HCT116 (cell line): ENCODE measurements around the gene KLHL35. TPM values are rescaled to one million over a fixed set of nuclear protein-coding genes. Genes with fewer than 3 reads are reported as not detected.

Experiments used
- ATAC-seq: fragments of 200-7000 bp; cut with Tn5 transposase; 2 replicates; pipeline ENCODE4 v1.9.1; 2020; ENCODE audit warnings: mild to moderate bottlenecking, moderate library complexity
- BruUV-seq: library from RNA; stranded (reverse); fragments of 400-500 nt; replicated peaks from 2 replicates; lab custom pipeline; 2021; lab: Mats Ljungman, UMichigan
- CTCF ChIA-PET: fragments of 300-600 bp; sonication (Branson Sonifier 250); formaldehyde crosslinking; loops from one replicate; lab custom pipeline; 2021; ENCODE audit warnings: antibody characterized with exemption; lab: Charles Lee
- POLR2A ChIA-PET: fragments of 300-600, 350-600 bp; sonication (Branson Sonifier 250); formaldehyde crosslinking; loops from one replicate; lab custom pipeline; 2021; ENCODE audit warnings: antibody characterized with exemption; lab: Charles Lee
- RAD21 ChIA-PET, 2 experiments: fragments of 300-600 bp; sonication (Branson Sonifier 250); formaldehyde crosslinking; loops; one replicate each; lab custom pipeline; 2023; ENCODE audit warnings: low total read pairs in 2 of 2; ENCODE audit not compliant: uncharacterized antibody in 2 of 2, unreplicated experiment in 2 of 2, low non-redundant PET in 1 of 2; lab: Charles Lee
- DNase-seq: peaks from one replicate; pipeline ENCODE4 v3.0.0-alpha.2; 2010; ENCODE audit warnings: low read depth, low spot score
- H2AFZ ChIP-seq: fragments of 200-600 bp; shearing (Covaris generic), sonication (generic); 2 replicates; pipeline ENCODE4 v1.6.1; 2017; ENCODE audit warnings: low read depth, mixed run types, mixed read lengths, antibody characterized with exemption, low read length; ENCODE audit not compliant: poor library complexity, severe bottlenecking
- H3K27ac ChIP-seq: 2 replicates; pipeline ENCODE4 v1.5.1; 2012; ENCODE audit warnings: low read depth, low read length
- H3K27me3 ChIP-seq: fragments of 200-600 bp; sonication (generic); 2 replicates; pipeline ENCODE4 v1.6.1; 2016; ENCODE audit warnings: mixed run types, low read length, mixed read lengths; ENCODE audit not compliant: insufficient read depth
- H3K36me3 ChIP-seq, 2 experiments: fragments of 200-500 bp in 1 of 2; fragments of 200-600 bp in 1 of 2; sonication (Bioruptor generic) in 1 of 2; sonication (generic) in 1 of 2; 2 replicates each; pipeline versions ENCODE4 v1.5.1 to v1.6.1; 2014 to 2016; ENCODE audit warnings: low read length in 2 of 2, inconsistent platforms in 1 of 2, mixed read lengths in 1 of 2, mixed run types in 1 of 2; ENCODE audit not compliant: insufficient read depth in 2 of 2, control insufficient read depth in 1 of 2
- H3K4me1 ChIP-seq, 2 experiments: fragments of 200-600 bp in 1 of 2; sonication (generic) in 1 of 2; 2 replicates each; pipeline versions ENCODE4 v1.5.1 to v1.6.1; 2012 to 2017; ENCODE audit warnings: low read length in 2 of 2, inconsistent platforms in 1 of 2, mild to moderate bottlenecking in 1 of 2, mixed read lengths in 1 of 2, mixed run types in 1 of 2, moderate library complexity in 1 of 2; ENCODE audit not compliant: insufficient read depth in 2 of 2, control insufficient read depth in 1 of 2
- H3K4me2 ChIP-seq: fragments of 200-600 bp; sonication (generic); 2 replicates; pipeline ENCODE4 v1.6.1; 2017; ENCODE audit warnings: mixed run types, low read length, mixed read lengths
- H3K4me3 ChIP-seq, 2 experiments: fragments of 200-600 bp in 1 of 2; sonication (generic) in 1 of 2; replicated peaks in 1 of 2; 2 replicates each; pipeline ENCODE4 v1.5.1; 2011 to 2016; ENCODE audit warnings: low read length in 2 of 2, control low read depth in 1 of 2, low read depth in 1 of 2, mild to moderate bottlenecking in 1 of 2, mixed read lengths in 1 of 2, mixed run types in 1 of 2
- H3K79me2 ChIP-seq: fragments of 200-600 bp; sonication (generic); 2 replicates; pipeline ENCODE4 v1.6.1; 2017; ENCODE audit warnings: mild to moderate bottlenecking, mixed run types, low read length, moderate library complexity, mixed read lengths; ENCODE audit not compliant: insufficient read depth
- H3K9ac ChIP-seq: fragments of 200-600 bp; sonication (generic); 2 replicates; pipeline ENCODE4 v1.6.1; 2016; ENCODE audit warnings: low read length, mixed read lengths
- H3K9me2 ChIP-seq: fragments of 200-600 bp; sonication (generic), shearing (Covaris generic); 2 replicates; pipeline ENCODE4 v1.6.1; 2017; ENCODE audit warnings: mixed run types, mild to moderate bottlenecking, moderate library complexity; ENCODE audit not compliant: insufficient read depth
- H3K9me3 ChIP-seq, 2 experiments: fragments of 200-500 bp in 1 of 2; fragments of 200-600 bp in 1 of 2; sonication (Bioruptor generic) in 1 of 2; sonication (generic) in 1 of 2; 2 replicates each; pipeline ENCODE4 v1.6.1; 2014 to 2017; ENCODE audit warnings: low read length in 2 of 2, mixed read lengths in 2 of 2, inconsistent platforms in 1 of 2, low read depth in 1 of 2, mild to moderate bottlenecking in 1 of 2, mixed run types in 1 of 2, moderate library complexity in 1 of 2; ENCODE audit not compliant: control insufficient read depth in 1 of 2, insufficient read depth in 1 of 2
- H4K20me1 ChIP-seq: fragments of 200-600 bp; sonication (generic), shearing (Covaris generic); 2 replicates; pipeline ENCODE4 v1.6.1; 2017; ENCODE audit warnings: mixed run types, mild to moderate bottlenecking, moderate library complexity; ENCODE audit not compliant: insufficient read depth
- CBX3 ChIP-seq: IDR thresholded peaks from 2 replicates; pipeline ENCODE4 v1.6.1; 2012; ENCODE audit warnings: low read depth
- CTCF ChIP-seq, 3 experiments: fragments of 200-600 bp in 1 of 3; sonication (generic) in 1 of 3; IDR thresholded peaks in 2 of 3; conservative IDR thresholded peaks in 1 of 3; 2 replicates each; pipeline ENCODE4 v1.5.1; 2012 to 2017; ENCODE audit warnings: low read depth in 2 of 3, low read length in 2 of 3, antibody characterized with exemption in 1 of 3, borderline replicate concordance in 1 of 3, control low read depth in 1 of 3, mild to moderate bottlenecking in 1 of 3, mixed read lengths in 1 of 3, mixed run types in 1 of 3, moderate library complexity in 1 of 3; ENCODE audit not compliant: insufficient read depth in 1 of 3
- EZH2phosphoT487 ChIP-seq: fragments of 200-600 bp; IDR thresholded peaks from 2 replicates; pipeline ENCODE4 v1.6.1; 2018; ENCODE audit warnings: antibody characterized with exemption, borderline replicate concordance
- FOSL1 ChIP-seq: IDR thresholded peaks from 2 replicates; pipeline ENCODE4 v1.6.1; 2012; ENCODE audit warnings: low read depth
- JUND ChIP-seq: IDR thresholded peaks from 2 replicates; pipeline ENCODE4 v1.6.1; 2012
- SIN3A ChIP-seq: IDR thresholded peaks from 2 replicates; pipeline ENCODE4 v1.6.1; 2012; ENCODE audit warnings: low read depth
- SRF ChIP-seq: IDR thresholded peaks from 2 replicates; pipeline ENCODE4 v1.6.1; 2012; ENCODE audit warnings: low read depth
- YY1 ChIP-seq: IDR thresholded peaks from 2 replicates; pipeline ENCODE4 v1.6.1; 2011; ENCODE audit warnings: low read length, low read depth, moderate library complexity, mild to moderate bottlenecking; ENCODE audit not compliant: insufficient replicate concordance; ENCODE audit errors: extremely low read depth
- ZBTB33 ChIP-seq: IDR thresholded peaks from 2 replicates; pipeline ENCODE4 v1.6.1; 2011; ENCODE audit warnings: mild to moderate bottlenecking, low read length, moderate library complexity; ENCODE audit not compliant: insufficient replicate concordance; ENCODE audit errors: extremely low read depth
- intact Hi-C: fragments of 100-400 bp; cut with micrococcal nuclease; formaldehyde crosslinking; loops from 2 replicates; pipeline ENCODE4 v1.10.0; 2022
- total RNA-seq: library from RNA; stranded (reverse); gene quantifications from one replicate; pipeline ENCODE4 v1.2.1, GENCODE V29; 2021; ENCODE audit not compliant: unreplicated experiment
- TF ChIP-seq, protein P1 (sequence below): IDR thresholded peaks from 2 replicates; pipeline ENCODE4 v1.6.1; 2012

The KLHL35 gene
- total RNA-seq, 1 experiment from 2014 or later: 1.7 TPM

DNA sequence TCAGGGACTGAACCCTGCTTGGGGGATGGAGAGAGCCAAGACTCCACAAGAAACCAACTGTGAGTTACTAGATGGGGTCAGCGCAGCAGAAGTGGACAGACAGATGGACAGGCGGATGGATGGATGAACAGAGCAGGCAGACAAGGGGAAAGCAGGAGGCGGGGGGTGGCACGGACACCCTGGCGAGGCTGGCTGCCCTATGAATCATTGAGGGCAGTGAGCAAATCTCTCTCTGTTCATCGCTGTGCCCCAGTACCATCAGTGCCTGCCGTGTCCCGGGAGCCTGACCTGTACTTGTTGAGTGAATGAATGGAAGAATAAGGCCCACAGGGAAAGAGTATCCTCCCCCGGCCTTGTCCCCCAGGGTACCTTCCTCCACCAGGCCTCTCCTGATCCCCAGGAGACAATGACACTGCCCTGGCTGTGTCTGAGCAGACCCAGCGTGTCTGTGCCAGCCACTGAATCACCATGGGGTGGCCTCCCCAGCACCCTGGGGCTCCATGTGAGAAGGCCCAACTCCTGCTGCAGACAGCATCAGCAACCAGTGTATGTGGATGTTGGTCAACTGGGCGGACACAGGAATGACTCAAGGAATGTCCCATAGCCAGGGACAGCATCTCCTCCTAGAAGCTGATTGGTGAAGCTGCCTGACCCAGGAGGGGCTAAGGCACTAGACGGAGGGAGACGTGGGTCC lies 5.1 kb upstream of the KLHL35 start:
- no peaks in the 10 kb centered on the region for H3K27me3 ChIP-seq
- no peaks in the 10 kb centered on the region for H3K4me1 ChIP-seq
- no TSS peak for BruUV-seq
- intact Hi-C loops: no loop called here
- H3K27ac ChIP-seq: no peak overlapping the region
- TF ChIP-seq ZBTB33: no peak
- TF ChIP-seq CTCF (IDR thresholded peaks at IDR 0.05 in 2 of 3, conservative IDR thresholded peaks at IDR 0.05 in 1 of 3; ENCODE audit: borderline replicate concordance in 1 of 3, insufficient read depth in 1 of 3, low read depth in 2 of 3, low read length in 2 of 3): no peak
- TF ChIP-seq EZH2phosphoT487: no peak
- TF ChIP-seq SIN3A: no peak
- no peak for TF ChIP-seq SRF
- no peak for TF ChIP-seq FOSL1
- no peak for TF ChIP-seq JUND
- no peak for TF ChIP-seq YY1
- TF ChIP-seq, protein P1, sequence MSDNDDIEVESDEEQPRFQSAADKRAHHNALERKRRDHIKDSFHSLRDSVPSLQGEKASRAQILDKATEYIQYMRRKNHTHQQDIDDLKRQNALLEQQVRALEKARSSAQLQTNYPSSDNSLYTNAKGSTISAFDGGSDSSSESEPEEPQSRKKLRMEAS: no peak
- TF ChIP-seq CBX3: no peak
- H3K9me3 ChIP-seq: no peaks in the 10 kb centered on the region
- RAD21 ChIA-PET: no interaction called here
- H3K4me3 ChIP-seq: no peak overlapping the region
- no peak for ATAC-seq
- no peak for DNase-seq
- no peaks in the 10 kb centered on the region for H3K9me2 ChIP-seq
- H3K9ac ChIP-seq: no peak overlapping the region
- H3K4me2 ChIP-seq: no peak overlapping the region
- no peaks in the 10 kb centered on the region for H3K36me3 ChIP-seq
- POLR2A ChIA-PET: no interaction called here
- no peaks in the 10 kb centered on the region for H4K20me1 ChIP-seq
- no peak overlapping the region for H2AFZ ChIP-seq
- CTCF ChIA-PET: interaction anchor here (1.0 kb wide), 1 partner anchor 93 kb away, joined by 3 read pairs; no protein-coding TSS in a partner anchor
- no peaks in the 10 kb centered on the region for H3K79me2 ChIP-seq
